MM.1S (cell line): Measurements from ENCODE around the gene VSNL1.

ENCODE experiments used
- EZH2 ChIP-seq: fragments of 300-600 bp; sonication (generic); optimal IDR thresholded peaks from 2 replicates; pipeline ENCODE3; 2017; ENCODE audit warnings: low read depth, mild to moderate bottlenecking, antibody characterized with exemption, low read length, mixed read lengths
- TF ChIP-seq, protein P1 (sequence below): fragments of 300-600 bp; sonication (generic); IDR thresholded peaks from 2 replicates; pipeline ENCODE4 v1.5.1; 2016; ENCODE audit warnings: antibody characterized with exemption, low read length, mixed read lengths

DNA sequence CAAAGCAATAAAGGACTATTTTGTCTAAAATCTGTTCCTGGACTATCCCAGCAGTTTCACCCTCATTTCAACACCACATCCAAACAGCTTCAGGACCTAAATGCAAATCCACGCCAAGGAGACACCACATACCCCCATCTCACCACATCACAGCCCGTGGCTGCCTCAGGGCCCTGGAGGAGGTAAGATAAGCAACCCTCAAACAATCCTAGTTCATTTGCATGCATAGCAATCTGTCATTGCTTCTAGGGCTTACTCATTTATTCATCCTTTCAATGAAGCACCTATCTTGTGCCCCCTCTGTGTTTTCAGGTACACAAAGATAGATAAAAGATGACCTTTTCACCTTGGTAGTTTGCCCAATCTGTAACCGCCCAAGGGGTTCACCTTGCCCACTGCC is 86.5 kb downstream of the VSNL1 start:
- TF ChIP-seq, protein P1, sequence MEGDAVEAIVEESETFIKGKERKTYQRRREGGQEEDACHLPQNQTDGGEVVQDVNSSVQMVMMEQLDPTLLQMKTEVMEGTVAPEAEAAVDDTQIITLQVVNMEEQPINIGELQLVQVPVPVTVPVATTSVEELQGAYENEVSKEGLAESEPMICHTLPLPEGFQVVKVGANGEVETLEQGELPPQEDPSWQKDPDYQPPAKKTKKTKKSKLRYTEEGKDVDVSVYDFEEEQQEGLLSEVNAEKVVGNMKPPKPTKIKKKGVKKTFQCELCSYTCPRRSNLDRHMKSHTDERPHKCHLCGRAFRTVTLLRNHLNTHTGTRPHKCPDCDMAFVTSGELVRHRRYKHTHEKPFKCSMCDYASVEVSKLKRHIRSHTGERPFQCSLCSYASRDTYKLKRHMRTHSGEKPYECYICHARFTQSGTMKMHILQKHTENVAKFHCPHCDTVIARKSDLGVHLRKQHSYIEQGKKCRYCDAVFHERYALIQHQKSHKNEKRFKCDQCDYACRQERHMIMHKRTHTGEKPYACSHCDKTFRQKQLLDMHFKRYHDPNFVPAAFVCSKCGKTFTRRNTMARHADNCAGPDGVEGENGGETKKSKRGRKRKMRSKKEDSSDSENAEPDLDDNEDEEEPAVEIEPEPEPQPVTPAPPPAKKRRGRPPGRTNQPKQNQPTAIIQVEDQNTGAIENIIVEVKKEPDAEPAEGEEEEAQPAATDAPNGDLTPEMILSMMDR, result no peak
- no peak for TF ChIP-seq EZH2
